HG03045 (cell line): ENCODE results near the gene SHD.
"Not testable (repeated sequence)": the region's sequence is repeated elsewhere in the genome, so short reads cannot be mapped to it uniquely, and the experiment has no call there.

ENCODE experiments used
- ATAC-seq: cut with Tn5 transposase; IDR thresholded peaks from one replicate; pipeline ENCODE4 v1.9.1; 2021; ENCODE audit warnings: mild to moderate bottlenecking, moderate library complexity; ENCODE audit not compliant: unreplicated experiment

The SHD gene

GRCh38 chr19:4324228-4324627 is 45.2 kb downstream of the SHD start:
- no peak for ATAC-seq

GRCh38 chr19:4326215-4326836 is 47.3 kb downstream of the SHD start:
- no peak for ATAC-seq

DNA sequence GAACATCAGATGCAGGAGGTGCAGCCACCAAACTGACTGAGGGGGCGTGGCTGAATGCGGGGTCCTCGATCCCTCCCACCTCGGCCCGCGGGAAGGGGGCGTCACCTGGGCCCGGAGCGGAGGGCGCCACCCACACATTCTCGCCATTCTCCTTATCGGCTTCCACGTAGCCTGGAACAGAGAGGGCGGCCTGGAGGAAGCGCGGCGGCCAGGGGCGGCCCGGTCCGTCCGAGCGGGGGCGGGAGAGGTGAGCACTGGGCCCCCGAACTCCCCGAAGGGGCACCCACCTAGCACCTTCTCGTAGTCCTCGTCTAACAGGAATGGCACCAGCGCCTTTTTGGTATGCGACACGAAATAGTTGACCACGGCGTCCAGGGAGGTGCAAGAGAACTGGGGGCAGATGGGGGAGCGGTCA is 47.8 kb downstream of the SHD start:
- ATAC-seq, result no peak

GRCh38 chr19:4327252-4327876 is 48.3 kb downstream of the SHD start:
- no peak for ATAC-seq

- ATAC-seq, result no peak
Measured at GRCh38 chr19:4327877-4328242, 48.8 kb downstream of the SHD start.

- peak; percentile 73 for ATAC-seq
Measured at GRCh38 chr19:4328243-4328990, 49.4 kb downstream of the SHD start.

DNA sequence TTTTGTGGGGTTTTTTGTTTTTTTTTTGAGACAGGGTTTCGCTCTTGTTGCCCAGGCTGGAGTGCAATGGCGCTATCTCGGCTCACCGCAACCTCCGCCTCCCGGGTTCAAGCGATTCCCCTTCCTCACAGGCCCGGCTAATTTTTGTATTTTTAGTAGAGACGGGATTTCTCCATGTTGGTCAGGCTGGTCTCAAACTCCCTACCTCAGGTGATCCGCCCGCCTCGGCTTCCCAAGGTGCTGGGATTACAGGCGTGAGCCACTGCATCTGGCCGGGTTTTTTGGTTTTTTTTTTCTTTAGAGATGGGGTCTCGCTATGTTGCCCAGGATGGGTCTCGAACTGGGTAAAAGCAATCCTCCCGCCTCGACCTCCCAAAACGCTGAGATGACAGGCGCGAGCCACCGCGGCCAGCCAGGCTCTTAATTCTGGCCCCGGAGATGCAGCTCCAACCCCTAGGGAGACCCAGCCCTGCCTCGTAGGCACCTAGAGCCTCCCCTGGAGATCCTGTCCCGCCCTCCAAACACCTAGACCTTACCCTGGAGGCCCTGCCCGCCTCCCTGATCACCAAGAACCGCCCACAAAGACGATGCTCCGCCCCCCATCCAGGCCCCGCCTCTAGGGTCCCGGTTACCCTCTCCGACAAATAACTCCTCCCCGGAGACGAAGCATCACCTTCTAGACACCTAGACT is 50.1 kb downstream of the SHD start:
- ATAC-seq, result not testable (repeated sequence)

DNA sequence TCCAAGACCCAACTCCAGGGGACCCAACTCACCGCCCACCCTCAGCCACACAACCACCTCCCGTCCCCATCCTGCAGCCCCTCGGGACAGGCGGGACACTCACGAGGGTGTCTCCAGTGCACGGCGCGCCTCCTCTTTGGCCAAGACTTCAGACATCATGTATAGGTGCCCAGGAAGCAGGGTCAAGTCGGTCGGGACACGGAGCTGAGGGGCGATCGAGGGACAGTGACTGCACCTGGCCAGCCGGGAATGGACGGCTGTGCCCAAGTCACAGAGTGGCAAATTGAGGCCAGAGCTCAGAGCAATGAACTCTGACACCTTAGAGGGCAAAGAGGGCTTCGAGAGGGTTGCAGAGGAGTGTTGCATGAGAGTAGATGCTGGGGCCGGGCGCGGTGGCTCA is 50.8 kb downstream of the SHD start:
- ATAC-seq, result no peak

DNA sequence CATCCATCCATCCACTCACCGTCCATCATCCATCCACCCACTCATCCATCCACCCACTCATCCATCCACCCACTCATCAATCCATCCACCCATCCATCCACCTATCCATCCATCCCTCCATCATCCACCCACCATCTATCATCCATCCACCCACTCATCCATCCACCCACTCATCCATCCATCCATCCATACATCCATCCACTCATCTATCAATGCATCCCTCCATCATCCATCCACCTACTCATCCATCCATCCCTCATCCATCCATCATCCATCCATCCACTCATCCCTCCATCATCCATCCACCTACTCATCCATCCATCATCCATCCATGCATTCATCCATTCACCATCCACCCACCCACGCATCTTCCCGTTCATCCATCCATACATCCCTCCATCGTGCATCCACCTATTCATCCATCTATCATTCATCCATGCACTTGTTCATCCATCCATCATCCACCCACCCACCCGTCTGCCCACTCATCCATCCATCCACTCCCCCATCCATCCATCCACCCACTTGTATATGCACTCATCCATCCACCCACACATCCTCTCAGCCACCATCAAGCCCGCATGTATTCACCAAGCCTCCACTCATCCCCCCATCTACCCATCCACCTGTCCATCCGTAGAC is 56.0 kb downstream of the SHD start:
- no peak for ATAC-seq

DNA sequence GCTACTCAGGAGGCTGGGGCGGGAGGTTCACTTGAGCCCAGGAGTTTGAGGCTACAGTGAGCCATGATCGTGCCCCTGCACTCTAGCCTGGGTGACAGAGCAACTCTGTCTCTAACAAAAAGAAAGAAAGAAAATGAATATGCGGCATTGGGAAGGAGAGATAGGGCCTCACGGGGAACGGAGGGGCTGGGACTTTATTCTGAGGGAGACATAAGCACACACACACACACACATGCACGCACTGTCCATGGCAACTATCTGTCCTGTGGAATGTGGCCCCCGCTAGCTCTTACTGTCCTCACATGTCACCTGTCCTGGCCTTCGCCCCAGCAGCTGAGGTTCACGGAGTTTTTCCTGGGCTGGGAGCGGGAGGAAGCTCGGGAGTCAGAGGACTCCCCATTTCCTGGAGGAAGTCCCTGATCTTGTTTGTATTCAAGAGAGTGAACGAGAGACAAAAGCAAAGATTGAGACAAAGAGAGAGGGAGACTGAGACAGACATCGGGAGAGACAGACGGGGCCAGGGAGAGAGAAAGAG is 58.9 kb downstream of the SHD start:
- no peak for ATAC-seq

GRCh38 chr19:4338441-4339355 is 59.6 kb downstream of the SHD start, which contains the start of gene STAP2:
TSS of gene STAP2 (minus strand) at chr19:4338827. CDS start at chr19:4338753, 74 bp downstream.
- ATAC-seq, result no peak
